Nephron (organoid): Measurements from ENCODE around the gene LMNB1.

Experiments used
- H3K27ac Mint-ChIP-seq, 3 experiments: 2 replicates each; pipeline ENCODE4 v1.8.0; 2020; ENCODE audit warnings: mixed read lengths in 3 of 3, mild to moderate bottlenecking in 2 of 3, moderate library complexity in 1 of 3
- H3K27me3 Mint-ChIP-seq: 2 replicates; pipeline ENCODE4 v1.8.0; 2021; ENCODE audit warnings: low read depth, mild to moderate bottlenecking, moderate library complexity, mixed read lengths
- H3K36me3 Mint-ChIP-seq: 2 replicates; pipeline ENCODE4 v1.8.0; 2020; ENCODE audit warnings: low read depth, mixed read lengths
- H3K4me1 Mint-ChIP-seq: 2 replicates; pipeline ENCODE4 v1.8.0; 2020; ENCODE audit warnings: mixed read lengths
- H3K4me3 Mint-ChIP-seq, 3 experiments: 2 replicates each; pipeline ENCODE4 v1.8.0; 2020; ENCODE audit warnings: mild to moderate bottlenecking in 3 of 3, mixed read lengths in 3 of 3, moderate library complexity in 2 of 3
- H3K9me3 Mint-ChIP-seq: 2 replicates; pipeline ENCODE4 v1.8.0; 2020; ENCODE audit warnings: mixed read lengths
- TF ChIP-seq, protein P1 (sequence below), 3 experiments: fragments of 200-600 bp; sonication (generic); IDR thresholded peaks; one replicate each; pipeline ENCODE4 v1.5.0; 2021; ENCODE audit warnings: antibody characterized with exemption in 3 of 3; ENCODE audit not compliant: unreplicated experiment in 3 of 3

The LMNB1 gene

DNA sequence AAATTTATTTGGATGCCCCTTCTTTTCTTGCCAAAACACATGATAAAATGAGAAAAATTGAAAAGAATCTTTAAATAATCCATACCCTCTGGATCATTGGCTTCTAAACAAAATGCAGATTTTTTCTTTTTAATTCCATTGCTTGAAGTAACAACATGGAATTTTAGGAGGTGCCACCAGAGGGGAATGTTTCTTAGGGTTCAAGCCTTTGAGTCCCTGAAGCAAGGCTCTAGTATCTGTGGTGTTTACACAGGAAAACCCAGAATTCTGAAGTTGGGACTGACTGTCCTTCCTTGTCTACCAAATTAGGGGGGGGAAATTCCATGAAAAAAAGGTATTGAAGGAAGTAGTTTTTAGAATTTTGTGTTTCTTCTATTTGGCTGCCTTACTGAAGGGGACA lies 69.4 kb downstream of the LMNB1 start:
- Mint-ChIP-seq H3K4me1 (peaks cover 47% of the 10 kb centered on the region), H3K27me3 (peaks cover under 1% of the 10 kb centered on the region), H3K36me3 (no peaks in the 10 kb centered on the region), H3K4me3 (peak overlapping the region in 2 of 3 experiments; percentile 6 to 9), H3K27ac (peak overlapping the region; percentile 83 to 87 (median 84)), H3K9me3 (no peaks in the 10 kb centered on the region)
- TF ChIP-seq, protein P1, sequence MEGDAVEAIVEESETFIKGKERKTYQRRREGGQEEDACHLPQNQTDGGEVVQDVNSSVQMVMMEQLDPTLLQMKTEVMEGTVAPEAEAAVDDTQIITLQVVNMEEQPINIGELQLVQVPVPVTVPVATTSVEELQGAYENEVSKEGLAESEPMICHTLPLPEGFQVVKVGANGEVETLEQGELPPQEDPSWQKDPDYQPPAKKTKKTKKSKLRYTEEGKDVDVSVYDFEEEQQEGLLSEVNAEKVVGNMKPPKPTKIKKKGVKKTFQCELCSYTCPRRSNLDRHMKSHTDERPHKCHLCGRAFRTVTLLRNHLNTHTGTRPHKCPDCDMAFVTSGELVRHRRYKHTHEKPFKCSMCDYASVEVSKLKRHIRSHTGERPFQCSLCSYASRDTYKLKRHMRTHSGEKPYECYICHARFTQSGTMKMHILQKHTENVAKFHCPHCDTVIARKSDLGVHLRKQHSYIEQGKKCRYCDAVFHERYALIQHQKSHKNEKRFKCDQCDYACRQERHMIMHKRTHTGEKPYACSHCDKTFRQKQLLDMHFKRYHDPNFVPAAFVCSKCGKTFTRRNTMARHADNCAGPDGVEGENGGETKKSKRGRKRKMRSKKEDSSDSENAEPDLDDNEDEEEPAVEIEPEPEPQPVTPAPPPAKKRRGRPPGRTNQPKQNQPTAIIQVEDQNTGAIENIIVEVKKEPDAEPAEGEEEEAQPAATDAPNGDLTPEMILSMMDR (IDR thresholded peaks at IDR 0.05; ENCODE audit: unreplicated experiment in 3 of 3), result peak; percentile 19 to 26 (median 26)

DNA sequence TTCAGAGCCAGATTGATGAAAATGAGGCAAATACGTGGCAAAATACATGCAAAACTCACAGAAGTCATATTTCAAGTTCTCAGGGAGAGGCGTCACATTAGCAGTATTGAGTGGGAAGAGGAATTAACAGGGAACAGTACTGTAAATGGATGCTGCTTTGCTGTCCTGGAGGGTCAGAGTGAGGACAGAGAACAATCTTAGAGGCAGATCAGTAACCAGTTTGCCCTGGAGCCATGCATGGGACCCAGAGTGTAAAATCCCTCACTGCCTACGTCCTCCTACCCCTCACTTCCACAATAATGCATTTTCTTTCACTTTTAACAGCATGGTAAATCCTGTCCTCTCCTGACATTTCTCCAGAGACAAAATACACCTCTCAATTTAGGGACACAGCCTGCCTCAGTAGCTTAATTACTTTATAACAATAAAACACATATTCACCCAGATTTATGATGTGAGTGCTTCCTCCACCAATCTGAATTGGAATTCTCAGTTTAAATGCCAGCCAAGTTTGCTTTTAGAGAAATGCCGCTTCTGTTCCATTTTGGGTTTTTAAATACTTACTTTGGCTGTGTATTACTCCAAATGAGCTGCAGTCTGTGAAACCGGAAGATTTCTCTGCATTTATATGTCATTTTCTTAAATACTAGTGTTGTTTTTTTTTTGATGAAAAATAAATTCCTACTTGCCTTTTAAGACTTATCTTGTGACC lies 70.0 kb downstream of the LMNB1 start:
- peak overlapping the region in 2 of 3 experiments; percentile 9 to 16 for H3K4me3 Mint-ChIP-seq
- peak overlapping the region; percentile 83 to 87 (median 84) for H3K27ac Mint-ChIP-seq
- H3K36me3 Mint-ChIP-seq, result no peaks in the 10 kb centered on the region
- TF ChIP-seq, protein P1 (IDR thresholded peaks at IDR 0.05; ENCODE audit: unreplicated experiment in 3 of 3), result no peak
- no peaks in the 10 kb centered on the region for H3K9me3 Mint-ChIP-seq
- H3K27me3 Mint-ChIP-seq, result peaks cover 5% of the 10 kb centered on the region
- peaks cover 52% of the 10 kb centered on the region for H3K4me1 Mint-ChIP-seq

DNA sequence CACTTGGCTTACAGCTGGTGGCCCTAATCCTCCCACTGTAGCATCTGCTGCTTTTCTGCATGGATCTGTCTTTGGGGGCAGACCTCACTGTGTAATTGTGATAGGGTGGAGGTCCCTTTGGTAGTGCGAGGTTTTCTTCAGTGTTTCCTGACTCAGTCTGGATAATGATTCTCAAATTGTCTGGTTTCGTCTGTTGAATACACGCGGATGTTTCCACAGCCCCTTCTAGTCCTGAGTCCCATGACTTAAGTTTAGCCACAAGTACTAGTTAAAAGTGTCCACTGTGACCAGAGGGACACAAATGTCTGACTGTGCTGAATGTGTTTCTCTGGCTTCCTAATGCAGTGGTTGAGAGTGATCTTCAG lies 70.5 kb downstream of the LMNB1 start:
- TF ChIP-seq, protein P1 (IDR thresholded peaks at IDR 0.05; ENCODE audit: unreplicated experiment in 3 of 3), result no peak
- Mint-ChIP-seq H3K27me3 (peaks cover 5% of the 10 kb centered on the region), H3K9me3 (no peaks in the 10 kb centered on the region), H3K4me1 (peaks cover 58% of the 10 kb centered on the region), H3K27ac (peak overlapping the region; percentile 83 to 87 (median 84)), H3K36me3 (no peaks in the 10 kb centered on the region), H3K4me3 (peak overlapping the region in 1 of 3 experiments; percentile 16)

DNA sequence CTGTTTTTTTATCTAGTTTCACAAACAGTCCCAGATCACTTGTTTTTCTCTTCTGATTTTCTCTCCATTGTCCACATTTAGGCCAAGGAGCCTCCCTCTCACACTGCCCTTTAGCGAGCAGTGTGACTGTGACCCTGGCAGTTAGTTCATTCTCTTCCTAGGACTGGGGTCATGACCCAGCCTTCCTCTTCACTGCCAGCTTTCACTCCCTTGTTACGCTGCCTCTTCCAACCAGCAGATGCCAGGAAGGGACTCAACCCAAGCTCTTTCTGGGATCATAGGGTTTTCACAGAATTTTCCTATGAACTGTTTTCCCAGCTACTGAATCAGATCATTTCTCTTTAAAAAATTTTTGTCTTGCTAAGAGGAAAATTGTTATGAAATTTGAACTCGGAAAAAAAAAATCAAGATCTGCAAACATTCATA lies 70.9 kb downstream of the LMNB1 start:
- peak overlapping the region; percentile 83 to 87 (median 84) for H3K27ac Mint-ChIP-seq
- H3K27me3 Mint-ChIP-seq, result peaks cover 5% of the 10 kb centered on the region
- no peaks in the 10 kb centered on the region for H3K9me3 Mint-ChIP-seq
- peak overlapping the region; percentile 22 to 55 (median 36) for H3K4me3 Mint-ChIP-seq
- TF ChIP-seq, protein P1 (IDR thresholded peaks at IDR 0.05; ENCODE audit: unreplicated experiment in 3 of 3), result no peak
- no peaks in the 10 kb centered on the region for H3K36me3 Mint-ChIP-seq
- H3K4me1 Mint-ChIP-seq, result peaks cover 62% of the 10 kb centered on the region

DNA sequence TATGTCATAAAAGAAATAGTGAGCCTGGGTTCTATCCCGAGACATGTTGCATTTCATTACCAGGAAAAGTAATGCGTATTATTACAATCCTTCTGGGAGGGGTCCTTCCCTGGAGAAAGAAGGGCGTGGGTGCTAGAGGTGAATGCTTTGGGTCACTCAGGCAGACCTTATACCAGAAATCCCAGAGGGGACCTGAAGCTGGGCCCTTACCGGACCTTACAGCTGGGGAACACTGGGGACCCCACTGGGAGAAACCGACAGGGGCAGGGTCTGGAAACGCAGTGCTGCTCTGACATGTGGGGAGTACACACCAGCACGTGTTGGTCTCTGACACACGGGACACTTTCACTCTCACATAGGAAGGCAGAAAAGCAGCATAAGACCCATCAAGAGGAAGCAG lies 71.3 kb downstream of the LMNB1 start:
- Mint-ChIP-seq H3K27me3 (peaks cover 5% of the 10 kb centered on the region), H3K9me3 (no peaks in the 10 kb centered on the region), H3K27ac (peak overlapping the region in 2 of 3 experiments; percentile 83 to 87), H3K36me3 (peaks cover 1% of the 10 kb centered on the region), H3K4me1 (peaks cover 66% of the 10 kb centered on the region), H3K4me3 (peak overlapping the region in 1 of 3 experiments; percentile 55)
- TF ChIP-seq, protein P1 (IDR thresholded peaks at IDR 0.05; ENCODE audit: unreplicated experiment in 3 of 3), result no peak
